ENCODE results near the gene UROC1.
A peak's percentile ranks its signal among the peaks of the same experiment; 100 is the strongest.

The UROC1 gene

DNA sequence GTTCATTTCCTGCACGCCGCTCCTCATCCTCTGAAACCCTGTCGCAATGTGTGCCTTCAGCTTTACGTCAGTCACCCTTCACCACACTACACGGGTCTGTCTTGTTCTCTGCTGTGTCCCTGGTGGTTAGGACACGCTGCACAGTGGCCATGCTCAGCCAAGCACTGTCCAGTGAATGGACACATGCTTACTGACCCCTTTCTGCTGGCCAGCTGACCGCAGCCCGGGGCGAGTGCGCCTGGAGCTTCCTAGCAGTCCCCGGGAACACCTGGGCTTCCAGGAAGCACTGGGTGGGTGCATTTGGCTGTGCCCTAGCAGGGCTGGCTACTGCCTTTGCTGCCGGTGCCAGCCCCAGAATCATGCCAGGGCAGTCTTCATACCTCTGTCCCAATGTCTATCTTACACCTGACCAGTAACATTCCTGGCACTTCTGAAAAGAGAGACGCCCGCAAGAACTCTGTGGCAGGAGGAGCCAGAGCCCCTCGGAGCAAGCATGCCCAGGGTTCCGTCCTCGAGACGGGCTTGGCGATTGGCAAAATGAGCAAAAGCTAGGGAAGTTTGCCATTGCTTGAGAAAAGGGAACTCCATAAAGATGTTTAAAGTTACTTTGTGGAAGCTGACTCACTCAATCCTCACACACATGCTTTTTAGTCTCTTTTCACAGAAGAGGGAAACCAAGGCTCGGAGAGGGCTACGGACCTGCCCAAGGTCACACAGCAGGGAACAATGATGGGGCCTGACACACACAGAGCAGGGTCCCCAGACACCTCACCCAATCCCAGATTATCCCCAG, 26.2 kb downstream of the UROC1 start:
- no peak overlapping the region for H3K4me3 Mint-ChIP-seq
- no peaks in the 10 kb centered on the region for H3K9me3 Mint-ChIP-seq
- no peak overlapping the region for H3K27ac Mint-ChIP-seq
- no peaks in the 10 kb centered on the region for H3K36me3 Mint-ChIP-seq (ENCODE audit: low read depth)
- no peaks in the 10 kb centered on the region for H3K27me3 Mint-ChIP-seq (ENCODE audit: low read depth)
- peaks cover 7% of the 10 kb centered on the region for H3K4me1 Mint-ChIP-seq (ENCODE audit: low read depth)

DNA sequence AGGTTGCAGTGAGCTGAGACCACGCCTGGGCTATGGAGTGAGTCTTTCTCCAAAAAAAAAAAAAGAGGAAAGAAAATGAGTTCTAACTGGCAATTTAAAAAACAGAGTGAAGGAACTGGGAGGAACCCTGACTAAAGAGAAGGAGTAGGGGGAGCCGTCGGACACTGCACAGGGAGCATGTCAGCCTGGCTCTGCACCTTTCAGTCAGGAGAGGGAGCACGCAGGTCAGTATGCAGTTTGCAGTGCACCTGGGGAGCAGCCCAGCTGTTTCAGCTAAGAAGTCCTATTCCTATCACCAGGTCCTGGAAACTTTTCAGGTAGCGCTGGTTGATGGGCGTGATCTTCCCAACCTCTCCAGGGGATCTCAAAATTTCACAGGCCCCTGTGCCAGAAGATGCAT, 27.0 kb downstream of the UROC1 start:
- H3K27me3 Mint-ChIP-seq (ENCODE audit: low read depth): no peaks in the 10 kb centered on the region
- no peak overlapping the region for H3K4me3 Mint-ChIP-seq
- H3K27ac Mint-ChIP-seq: no peak overlapping the region
- no peaks in the 10 kb centered on the region for H3K36me3 Mint-ChIP-seq (ENCODE audit: low read depth)
- H3K4me1 Mint-ChIP-seq (ENCODE audit: low read depth): peaks cover 9% of the 10 kb centered on the region
- H3K9me3 Mint-ChIP-seq: no peaks in the 10 kb centered on the region

DNA sequence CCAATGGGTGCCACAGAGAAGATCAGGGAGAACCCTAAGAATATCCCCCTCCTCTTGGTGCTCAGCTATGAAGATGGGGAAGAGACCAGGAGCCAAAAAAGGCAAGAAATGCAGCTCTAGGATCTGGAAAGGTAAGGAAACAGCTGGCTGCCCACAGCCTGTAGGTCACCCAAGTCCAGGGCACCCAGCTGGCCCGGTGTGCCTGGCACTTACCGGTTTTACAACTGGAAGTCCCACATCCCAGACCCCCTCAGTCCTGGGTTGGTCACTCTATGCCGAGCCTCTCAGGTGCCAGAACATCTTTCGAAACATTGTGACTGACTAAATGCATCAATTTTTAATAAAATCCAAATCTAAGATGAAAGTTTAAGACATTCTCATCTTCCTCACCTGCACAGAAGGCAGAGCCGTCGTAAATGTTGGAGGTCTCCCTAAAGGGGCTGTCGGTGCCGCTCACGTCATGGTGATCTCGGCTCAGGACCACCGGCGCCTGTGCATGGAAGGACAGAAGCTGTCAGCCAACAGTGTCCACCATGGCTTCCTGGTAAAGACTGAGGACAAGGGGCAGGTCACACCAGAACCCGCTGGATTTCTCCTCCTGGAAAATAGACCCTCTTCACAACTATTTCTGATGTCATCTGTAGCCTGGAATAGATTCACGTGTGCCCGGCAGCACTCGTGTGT, 28.5 kb downstream of the UROC1 start:
- peaks cover 9% of the 10 kb centered on the region for H3K4me1 Mint-ChIP-seq (ENCODE audit: low read depth)
- no peak overlapping the region for H3K4me3 Mint-ChIP-seq
- no peaks in the 10 kb centered on the region for H3K27me3 Mint-ChIP-seq (ENCODE audit: low read depth)
- no peaks in the 10 kb centered on the region for H3K36me3 Mint-ChIP-seq (ENCODE audit: low read depth)
- peak overlapping the region; percentile 29 for H3K27ac Mint-ChIP-seq
- no peaks in the 10 kb centered on the region for H3K9me3 Mint-ChIP-seq

DNA sequence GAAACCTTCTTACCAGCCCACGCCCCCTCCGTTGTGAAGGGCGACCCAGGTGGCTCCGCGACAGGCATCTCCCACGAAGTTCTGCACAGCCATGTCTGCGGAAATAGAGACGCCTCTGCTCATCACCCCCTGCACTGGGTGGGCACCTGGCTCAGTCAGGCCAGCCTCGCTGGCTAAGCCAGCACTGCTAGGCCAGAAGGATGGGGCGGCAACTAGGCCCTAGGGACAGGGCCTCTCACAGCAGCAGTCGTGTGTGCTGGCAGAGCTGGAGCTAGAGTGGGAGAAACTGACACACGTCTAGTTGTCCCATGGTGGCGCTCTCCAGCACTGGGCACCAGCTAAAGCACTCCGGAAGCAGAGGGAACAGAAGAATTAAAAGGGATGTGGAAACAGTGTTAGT, 29.4 kb downstream of the UROC1 start:
- no peaks in the 10 kb centered on the region for H3K27me3 Mint-ChIP-seq (ENCODE audit: low read depth)
- no peak overlapping the region for H3K27ac Mint-ChIP-seq

DNA sequence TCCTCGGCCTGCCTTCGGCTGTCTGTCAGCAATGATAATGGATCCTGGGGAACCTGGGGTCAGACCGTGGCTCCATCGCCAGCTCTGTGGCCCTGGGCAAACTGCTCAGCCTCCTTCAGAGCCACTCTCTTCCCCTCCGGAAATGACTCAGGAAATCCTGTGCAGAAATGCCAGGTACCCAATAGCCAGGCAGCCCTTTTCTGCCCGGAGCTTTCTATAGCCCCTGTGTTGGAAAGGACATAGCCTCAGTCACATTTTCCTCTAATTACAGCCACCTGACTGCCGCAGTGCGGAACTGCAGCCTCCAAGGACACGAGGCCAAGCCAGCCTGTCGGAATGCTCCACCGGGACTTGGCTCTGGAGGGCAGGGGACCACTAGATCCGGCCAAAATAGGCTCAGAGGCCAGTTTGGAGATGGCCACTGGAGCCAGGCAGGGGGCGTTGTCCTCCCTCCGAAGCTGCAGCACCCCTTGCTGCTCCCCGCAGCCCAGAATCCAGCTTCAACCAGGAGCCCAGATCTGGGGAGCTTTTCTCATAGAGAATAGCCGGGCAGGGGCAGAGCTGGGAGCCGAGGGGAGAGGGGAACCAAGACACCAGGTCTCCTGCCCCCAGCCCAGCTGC, 30.3 kb downstream of the UROC1 start:
- H3K9me3 Mint-ChIP-seq: no peaks in the 10 kb centered on the region
- no peaks in the 10 kb centered on the region for H3K27me3 Mint-ChIP-seq (ENCODE audit: low read depth)
- peak overlapping the region; percentile 67 for H3K27ac Mint-ChIP-seq
- no peak overlapping the region for H3K4me3 Mint-ChIP-seq
- H3K36me3 Mint-ChIP-seq (ENCODE audit: low read depth): no peaks in the 10 kb centered on the region
- H3K4me1 Mint-ChIP-seq (ENCODE audit: low read depth): peaks cover 9% of the 10 kb centered on the region

More for the DNA sequence above, 29.4 kb downstream of the UROC1 start:
- Mint-ChIP-seq H3K4me1 (ENCODE audit: low read depth) (peaks cover 9% of the 10 kb centered on the region), H3K36me3 (ENCODE audit: low read depth) (no peaks in the 10 kb centered on the region), H3K4me3 (no peak overlapping the region), H3K9me3 (no peaks in the 10 kb centered on the region)

DNA sequence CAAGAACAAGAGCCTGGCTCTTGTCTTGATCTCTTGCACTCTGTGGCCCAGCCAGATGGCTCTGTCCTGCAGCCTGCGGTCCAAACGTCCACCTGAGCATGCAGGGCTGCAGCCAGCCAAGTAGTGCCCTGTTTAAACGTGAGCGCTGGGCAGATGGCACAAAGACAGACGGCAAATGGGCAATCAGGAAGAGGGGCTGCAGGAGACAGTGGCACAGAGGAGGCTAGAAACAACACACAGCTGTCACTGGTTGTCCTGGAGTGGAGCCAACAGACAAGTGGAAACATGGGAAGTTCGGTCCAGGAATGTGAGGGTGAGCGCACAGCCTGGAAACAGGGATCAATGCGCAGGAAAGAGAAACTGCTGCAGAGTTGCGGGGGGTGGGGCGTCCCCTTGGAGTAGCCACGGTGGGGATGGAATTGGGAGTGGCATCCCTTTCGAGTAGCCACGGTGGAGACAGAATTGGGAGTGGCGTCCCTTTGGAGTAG, 31.2 kb downstream of the UROC1 start:
- H3K27me3 Mint-ChIP-seq (ENCODE audit: low read depth): no peaks in the 10 kb centered on the region
- H3K4me3 Mint-ChIP-seq: no peak overlapping the region
- no peaks in the 10 kb centered on the region for H3K9me3 Mint-ChIP-seq
- H3K27ac Mint-ChIP-seq: no peak overlapping the region
- H3K36me3 Mint-ChIP-seq (ENCODE audit: low read depth): no peaks in the 10 kb centered on the region
- peaks cover 9% of the 10 kb centered on the region for H3K4me1 Mint-ChIP-seq (ENCODE audit: low read depth)

DNA sequence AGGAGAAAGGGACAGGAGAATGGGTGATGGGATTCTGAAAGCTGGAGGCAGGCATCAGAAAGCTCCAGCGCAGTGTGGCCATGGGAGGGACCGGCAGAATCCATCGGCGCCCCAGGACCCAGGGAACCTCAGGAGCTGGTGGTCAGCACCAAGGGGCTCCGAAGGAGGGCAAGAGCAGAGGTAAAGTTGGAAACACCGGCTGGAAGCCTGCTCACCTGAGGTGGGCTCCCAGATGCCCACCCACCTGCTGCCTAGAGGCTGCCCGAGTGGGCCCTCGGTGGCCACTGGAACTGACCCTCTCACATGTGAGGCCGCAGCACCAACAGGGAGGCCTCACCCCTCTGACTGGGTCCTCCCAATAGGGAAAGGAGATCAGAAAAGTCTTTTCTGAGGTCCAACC, 31.6 kb downstream of the UROC1 start:
- Mint-ChIP-seq H3K36me3 (ENCODE audit: low read depth) (no peaks in the 10 kb centered on the region), H3K4me1 (ENCODE audit: low read depth) (peaks cover 9% of the 10 kb centered on the region), H3K27ac (no peak overlapping the region), H3K9me3 (no peaks in the 10 kb centered on the region), H3K4me3 (no peak overlapping the region), H3K27me3 (ENCODE audit: low read depth) (no peaks in the 10 kb centered on the region)

DNA sequence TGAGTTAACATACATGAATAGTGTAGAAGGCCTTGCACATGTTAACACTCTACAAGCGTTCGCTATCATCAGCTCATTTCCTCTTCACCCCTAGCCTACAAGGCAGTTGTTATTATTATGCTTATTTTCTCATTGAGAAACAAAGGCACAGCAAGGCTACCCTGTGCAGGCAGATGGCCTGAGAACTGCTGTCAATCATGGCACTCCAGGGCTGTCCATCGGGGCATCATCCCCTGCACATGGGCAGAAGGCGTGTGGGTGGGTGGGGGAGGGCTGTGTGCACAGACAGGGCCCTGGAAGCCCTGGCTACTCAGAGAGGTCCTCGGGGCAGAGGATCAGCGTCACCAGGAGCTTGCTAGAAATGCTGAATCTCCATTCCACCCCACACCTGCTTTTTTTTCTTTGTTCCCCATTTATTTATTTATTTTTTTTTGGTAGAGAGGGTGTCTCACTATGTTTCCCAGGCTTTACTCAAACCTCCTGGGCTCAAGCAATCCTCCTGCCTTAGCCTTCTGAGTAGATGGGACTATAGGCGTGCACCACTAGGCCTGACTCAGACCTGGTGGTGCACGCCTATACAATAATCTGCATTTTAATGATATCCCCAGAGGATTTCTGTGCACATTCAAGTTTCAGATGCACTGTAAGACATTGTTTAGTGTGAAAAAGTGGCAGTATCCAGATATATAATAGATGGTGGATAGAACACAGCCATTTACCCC, 32.2 kb downstream of the UROC1 start:
- no peak overlapping the region for H3K27ac Mint-ChIP-seq
- no peaks in the 10 kb centered on the region for H3K9me3 Mint-ChIP-seq
- no peaks in the 10 kb centered on the region for H3K27me3 Mint-ChIP-seq (ENCODE audit: low read depth)
- no peaks in the 10 kb centered on the region for H3K36me3 Mint-ChIP-seq (ENCODE audit: low read depth)
- peaks cover 9% of the 10 kb centered on the region for H3K4me1 Mint-ChIP-seq (ENCODE audit: low read depth)
- H3K4me3 Mint-ChIP-seq: no peak overlapping the region

DNA sequence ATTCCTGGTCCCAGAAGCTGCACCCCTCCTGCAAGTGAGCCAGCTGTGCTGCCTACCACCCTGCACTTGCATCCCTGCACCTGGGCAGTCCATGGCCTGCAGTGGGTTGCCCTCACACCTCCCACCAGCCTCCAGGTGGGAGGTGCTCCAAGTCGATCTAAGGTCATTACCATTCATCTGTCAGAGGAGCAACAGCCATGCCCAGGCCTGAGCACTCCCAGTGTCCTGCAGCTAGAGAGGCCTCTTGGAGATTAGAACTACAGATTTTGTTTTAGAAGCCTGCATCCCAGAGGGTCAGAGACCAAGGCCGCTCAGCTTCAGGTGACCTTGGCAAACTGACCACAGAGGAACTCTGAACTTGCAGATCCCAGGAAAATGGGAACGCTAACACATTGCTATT, 32.9 kb downstream of the UROC1 start:
- H3K36me3 Mint-ChIP-seq (ENCODE audit: low read depth): no peaks in the 10 kb centered on the region
- H3K27ac Mint-ChIP-seq: no peak overlapping the region
- H3K4me1 Mint-ChIP-seq (ENCODE audit: low read depth): peaks cover 9% of the 10 kb centered on the region
- no peak overlapping the region for H3K4me3 Mint-ChIP-seq
- H3K27me3 Mint-ChIP-seq (ENCODE audit: low read depth): no peaks in the 10 kb centered on the region
- no peaks in the 10 kb centered on the region for H3K9me3 Mint-ChIP-seq

DNA sequence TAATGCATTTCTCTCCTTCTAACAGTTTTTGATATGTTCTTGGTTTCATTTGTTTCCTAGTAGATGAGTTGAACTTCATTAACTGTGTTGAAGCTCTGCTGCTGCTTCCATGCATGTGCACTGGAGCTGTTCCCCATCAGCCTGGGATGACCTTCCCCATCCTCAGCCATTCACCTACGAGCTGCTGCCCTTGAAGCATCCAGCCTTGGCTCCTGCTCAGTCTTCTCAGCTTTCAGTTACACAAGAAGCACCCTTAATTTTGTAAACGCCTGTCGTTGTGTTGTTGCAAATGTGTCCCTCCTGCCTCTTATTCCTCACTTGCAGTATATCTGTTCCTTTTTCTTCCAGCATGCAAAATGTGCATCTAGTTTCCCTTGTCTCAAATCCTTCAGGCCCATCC, 33.4 kb downstream of the UROC1 start:
- Mint-ChIP-seq H3K27me3 (ENCODE audit: low read depth) (no peaks in the 10 kb centered on the region), H3K36me3 (ENCODE audit: low read depth) (no peaks in the 10 kb centered on the region), H3K4me3 (no peak overlapping the region), H3K9me3 (no peaks in the 10 kb centered on the region), H3K27ac (no peak overlapping the region), H3K4me1 (ENCODE audit: low read depth) (peaks cover 9% of the 10 kb centered on the region)

DNA sequence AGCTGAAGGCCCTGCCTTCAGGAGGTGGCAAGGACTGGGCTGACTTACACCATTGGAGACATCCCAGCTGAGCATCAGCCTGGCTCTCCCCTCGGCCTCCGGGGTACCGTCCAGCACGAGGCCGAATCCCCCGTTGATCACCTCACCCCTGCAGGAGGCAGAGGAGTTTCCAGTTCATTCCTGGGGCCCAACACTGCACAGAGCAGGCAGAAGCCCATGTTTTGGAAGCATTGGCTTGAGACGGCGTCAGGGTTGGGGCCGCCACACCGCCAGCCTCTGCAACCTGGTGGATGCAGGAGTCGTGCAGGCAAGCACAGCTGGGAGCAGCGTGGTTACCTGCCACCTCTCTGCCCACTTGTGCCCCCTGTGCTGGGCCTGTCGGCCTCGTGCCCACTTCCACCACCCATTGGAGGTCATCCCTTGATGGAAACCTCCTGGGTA, 34.2 kb downstream of the UROC1 start:
- no peaks in the 10 kb centered on the region for H3K9me3 Mint-ChIP-seq
- no peak overlapping the region for H3K27ac Mint-ChIP-seq
- H3K4me1 Mint-ChIP-seq (ENCODE audit: low read depth): peaks cover 9% of the 10 kb centered on the region
- no peaks in the 10 kb centered on the region for H3K27me3 Mint-ChIP-seq (ENCODE audit: low read depth)
- H3K36me3 Mint-ChIP-seq (ENCODE audit: low read depth): no peaks in the 10 kb centered on the region
- no peak overlapping the region for H3K4me3 Mint-ChIP-seq

DNA sequence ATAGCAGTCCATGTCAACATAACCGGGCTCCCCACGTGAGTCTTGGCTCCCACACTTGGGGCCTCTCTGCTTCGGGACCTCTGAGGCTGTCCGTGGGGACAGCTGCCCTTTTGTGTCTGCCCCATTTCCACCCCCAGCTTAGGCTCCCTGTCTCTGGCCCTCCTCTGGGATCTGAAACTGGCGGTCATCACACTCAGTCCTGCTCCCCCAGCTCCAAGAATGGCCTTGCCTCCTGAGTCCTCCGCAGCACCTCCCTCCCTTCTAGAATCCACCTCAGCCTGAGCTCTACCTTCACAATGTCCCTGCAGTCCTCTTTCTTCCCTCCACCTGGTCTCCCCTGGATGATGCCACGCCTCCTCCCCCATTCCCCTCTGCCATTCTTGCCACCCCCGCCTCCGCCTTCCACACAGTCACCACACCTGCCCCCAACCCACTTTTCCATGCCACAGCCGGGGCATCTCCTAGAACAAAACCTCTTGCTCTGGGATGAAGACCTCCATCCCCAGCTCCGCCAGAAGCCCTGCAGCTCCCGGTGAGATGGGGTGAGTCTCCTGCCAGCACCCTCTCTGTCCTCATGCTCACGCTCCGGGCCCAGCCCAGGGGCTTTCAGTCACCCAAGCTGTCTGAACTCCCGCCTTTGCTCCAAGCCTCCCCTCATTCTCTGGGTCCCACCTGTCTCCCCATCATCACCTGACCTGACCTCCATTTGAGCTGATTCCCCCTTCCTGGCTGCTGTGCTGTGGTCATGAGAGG, 34.9 kb downstream of the UROC1 start:
- Mint-ChIP-seq H3K36me3 (ENCODE audit: low read depth) (no peaks in the 10 kb centered on the region), H3K9me3 (no peaks in the 10 kb centered on the region), H3K27ac (no peak overlapping the region), H3K27me3 (ENCODE audit: low read depth) (no peaks in the 10 kb centered on the region), H3K4me1 (ENCODE audit: low read depth) (peaks cover 9% of the 10 kb centered on the region), H3K4me3 (no peak overlapping the region)

DNA sequence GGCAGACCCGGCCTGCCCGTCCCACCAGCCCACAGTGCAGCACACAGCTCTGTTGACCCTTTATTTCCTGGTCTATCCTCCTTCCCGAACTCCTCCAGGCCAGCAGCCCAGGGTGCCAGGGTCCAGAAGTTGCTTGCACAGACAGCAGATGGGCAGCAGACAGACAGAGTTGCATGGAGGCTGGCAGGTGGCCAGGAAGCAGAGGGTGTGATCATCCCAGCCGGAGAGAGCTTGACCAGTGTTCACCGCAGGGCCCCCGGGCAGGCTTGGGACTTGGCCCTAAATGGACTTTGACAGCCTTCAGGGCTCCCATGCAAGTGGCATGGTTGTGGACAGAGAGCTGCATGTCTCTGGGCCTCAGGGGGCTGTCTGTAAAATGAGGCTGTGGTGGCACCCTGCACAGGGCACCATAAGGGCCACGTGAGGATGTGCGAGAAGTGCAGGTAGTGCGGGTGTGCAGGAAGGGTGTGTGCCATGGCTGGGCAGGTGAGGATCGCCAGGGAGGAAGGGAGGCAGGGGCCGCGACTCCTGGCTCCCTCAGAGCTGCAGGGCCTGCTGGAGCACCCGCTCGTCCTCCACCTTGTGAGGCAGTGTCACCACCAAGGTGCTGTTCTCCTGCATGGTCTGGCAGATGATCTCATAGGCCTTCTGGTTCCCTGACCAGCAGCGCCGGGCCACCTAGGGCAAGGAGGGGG, 35.6 kb downstream of the UROC1 start:
- H3K4me3 Mint-ChIP-seq: no peak overlapping the region

More for the DNA sequence above, 35.6 kb downstream of the UROC1 start:
- H3K27ac Mint-ChIP-seq: no peak overlapping the region
- no peaks in the 10 kb centered on the region for H3K9me3 Mint-ChIP-seq
- peaks cover 7% of the 10 kb centered on the region for H3K4me1 Mint-ChIP-seq (ENCODE audit: low read depth)
- no peaks in the 10 kb centered on the region for H3K27me3 Mint-ChIP-seq (ENCODE audit: low read depth)
- no peaks in the 10 kb centered on the region for H3K36me3 Mint-ChIP-seq (ENCODE audit: low read depth)

All from T-helper 1 cell treated with Interleukin-12 subunit alpha and Interleukin-12 subunit beta and Interleukin-4 antibody, amounts not matched to agents 30 μg/mL and 1 μg/mL, for 36 hours (primary cell).